IPS-20b (cell line): ENCODE data around the gene UBE2D1.

Source experiments
- H3K27ac ChIP-seq: one replicate; pipeline ENCODE4 v1.5.1; 2013; ENCODE audit warnings: low read length
- H3K27me3 ChIP-seq: 2 replicates; pipeline ENCODE4 v1.6.1; 2013; ENCODE audit warnings: mild to moderate bottlenecking, low read length, inconsistent platforms; ENCODE audit not compliant: insufficient read depth
- H3K36me3 ChIP-seq: 2 replicates; pipeline ENCODE4 v1.6.1; 2013; ENCODE audit warnings: low read depth, mild to moderate bottlenecking, inconsistent platforms, low read length, moderate library complexity; ENCODE audit not compliant: insufficient read depth
- H3K4me1 ChIP-seq: 2 replicates; pipeline ENCODE4 v1.6.1; 2013; ENCODE audit warnings: mild to moderate bottlenecking, control low read depth, inconsistent platforms, low read length, moderate library complexity; ENCODE audit not compliant: insufficient read depth
- H3K4me3 ChIP-seq: 2 replicates; pipeline ENCODE4 v1.5.1; 2013; ENCODE audit warnings: mild to moderate bottlenecking, low read length, inconsistent platforms
- H3K9ac ChIP-seq: 2 replicates; pipeline ENCODE4 v1.6.1; 2013; ENCODE audit warnings: low read depth, mild to moderate bottlenecking, inconsistent platforms, low read length, moderate library complexity
- H3K9me3 ChIP-seq: 2 replicates; pipeline ENCODE4 v1.6.1; 2013; ENCODE audit warnings: mild to moderate bottlenecking, low read depth, low read length, inconsistent platforms; ENCODE audit not compliant: insufficient read depth

Gene UBE2D1

DNA sequence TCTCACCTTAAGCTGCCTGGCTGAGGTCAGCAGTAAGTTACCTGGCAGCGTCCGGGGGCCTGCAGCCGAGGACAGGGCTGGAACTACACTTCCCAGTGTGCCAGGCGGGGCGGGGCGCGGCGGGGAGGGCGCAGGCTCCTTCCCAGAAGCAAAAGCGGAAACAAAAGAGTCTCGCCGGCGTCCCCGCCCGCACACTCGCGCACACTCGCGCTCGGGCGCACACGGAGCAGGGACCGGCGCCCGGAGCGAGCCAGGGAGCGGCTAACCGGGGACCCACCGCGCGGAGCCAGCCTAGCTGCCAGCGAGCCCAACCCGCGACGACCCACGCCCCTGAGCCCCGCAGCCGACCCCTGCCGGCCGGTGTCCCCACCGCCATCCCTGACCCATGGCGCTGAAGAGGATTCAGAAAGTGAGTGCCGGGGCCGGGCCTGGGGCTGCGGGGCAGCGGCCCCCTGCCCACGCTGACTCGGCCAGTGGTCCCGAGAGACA is at the start of gene UBE2D1:
UBE2D1 (plus strand) TSS at position 190 of the 489 bp plus-strand sequence; CDS start at position 386, 196 bp downstream.
- Histone ChIP-seq H3K36me3 (no peaks in the 10 kb centered on the region), H3K27ac (no peak within 1 kb of the TSS), H3K4me1 (no peaks in the 10 kb centered on the region), H3K27me3 (no peaks in the 10 kb centered on the region), H3K9ac (peak within 1 kb of the TSS; percentile 74; the same call in 1 of the 2 replicates), H3K4me3 (peak within 1 kb of the TSS; percentile 84), H3K9me3 (no peaks in the 10 kb centered on the region)

DNA sequence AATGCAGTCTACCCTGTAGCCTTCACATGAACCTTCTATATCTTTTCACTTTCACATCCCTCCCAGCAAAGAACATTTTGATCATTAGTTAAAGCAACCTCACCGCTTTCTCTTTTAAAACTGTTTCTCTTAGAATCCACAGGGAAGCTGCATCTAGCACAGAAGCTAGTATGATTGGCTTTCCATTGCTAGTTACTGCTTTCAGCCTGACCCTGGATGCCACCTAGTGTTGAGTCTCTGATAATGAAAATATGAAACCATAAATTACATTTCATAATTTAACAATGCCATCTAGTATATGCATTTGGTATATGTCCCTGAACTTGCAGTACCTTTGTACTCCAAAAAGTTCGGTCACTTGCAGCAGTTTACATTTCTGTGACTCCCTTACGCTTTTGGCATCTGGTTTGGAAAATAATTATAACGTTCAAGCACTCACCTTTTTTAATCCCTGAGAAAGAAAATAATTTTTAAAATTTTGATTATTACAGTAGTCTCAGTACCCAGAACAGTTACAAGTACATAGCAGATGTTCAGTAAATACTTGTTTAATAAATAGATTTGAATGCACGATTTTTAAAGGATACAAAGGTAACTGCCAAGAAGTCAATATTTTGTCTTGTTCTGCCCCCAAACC is 43.1 kb upstream of the UBE2D1 start:
- Histone ChIP-seq H3K4me3 (no peak overlapping the region), H3K9ac (no peak overlapping the region), H3K27ac (no peak overlapping the region), H3K4me1 (no peaks in the 10 kb centered on the region), H3K27me3 (no peaks in the 10 kb centered on the region), H3K9me3 (no peaks in the 10 kb centered on the region), H3K36me3 (0 out of 2 replicates have a peak, but pooled peaks cover 3% of the 10 kb centered on the region)

DNA sequence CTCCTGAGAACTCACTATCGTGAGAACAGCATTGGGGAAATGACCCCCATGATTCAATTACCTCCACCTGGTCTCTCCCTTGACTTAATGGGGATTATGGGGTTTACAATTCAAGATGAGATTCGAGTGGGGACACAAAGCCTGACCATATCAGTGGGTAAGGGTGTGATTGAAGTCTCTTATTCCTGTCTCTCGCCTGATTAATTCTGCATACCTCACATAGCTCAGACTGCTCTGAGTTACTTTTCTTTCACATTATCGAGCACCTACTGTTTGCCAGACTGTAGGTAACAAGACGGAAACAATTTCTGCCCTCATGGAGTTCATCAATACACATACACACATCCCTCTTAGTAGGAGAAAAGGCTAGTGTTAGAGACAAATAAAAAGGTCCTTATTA is 40.8 kb upstream of the UBE2D1 start:
- Histone ChIP-seq H3K27ac (no peak overlapping the region), H3K27me3 (no peaks in the 10 kb centered on the region), H3K4me3 (no peak overlapping the region), H3K4me1 (no peaks in the 10 kb centered on the region), H3K36me3 (no peaks in the 10 kb centered on the region), H3K9ac (no peak overlapping the region), H3K9me3 (no peaks in the 10 kb centered on the region)

DNA sequence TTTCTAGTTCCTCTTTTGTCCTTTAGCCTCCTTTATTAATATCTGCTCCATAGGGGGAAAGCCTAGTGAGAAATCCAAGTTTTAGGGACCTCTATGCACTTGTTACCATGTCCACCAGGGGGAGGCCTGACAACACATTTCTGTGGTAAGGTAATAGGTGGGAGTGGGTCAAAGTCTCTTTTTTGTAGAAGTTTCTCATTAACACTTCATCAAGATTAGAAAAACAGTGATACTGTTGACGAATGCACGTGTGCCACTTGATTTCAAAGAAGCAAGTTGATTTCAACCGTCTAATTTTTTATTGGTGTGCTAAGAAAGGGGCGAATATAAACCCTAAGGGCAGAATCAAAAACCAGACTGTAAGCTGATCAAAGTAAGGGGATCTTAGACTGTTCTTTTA is 35.2 kb upstream of the UBE2D1 start:
- no peak overlapping the region for H3K9ac ChIP-seq
- no peak overlapping the region for H3K4me3 ChIP-seq
- no peaks in the 10 kb centered on the region; the same call in 1 of the 2 replicates for H3K4me1 ChIP-seq
- H3K36me3 ChIP-seq = no peaks in the 10 kb centered on the region
- no peak overlapping the region for H3K27ac ChIP-seq
- no peaks in the 10 kb centered on the region for H3K9me3 ChIP-seq
- no peaks in the 10 kb centered on the region for H3K27me3 ChIP-seq

DNA sequence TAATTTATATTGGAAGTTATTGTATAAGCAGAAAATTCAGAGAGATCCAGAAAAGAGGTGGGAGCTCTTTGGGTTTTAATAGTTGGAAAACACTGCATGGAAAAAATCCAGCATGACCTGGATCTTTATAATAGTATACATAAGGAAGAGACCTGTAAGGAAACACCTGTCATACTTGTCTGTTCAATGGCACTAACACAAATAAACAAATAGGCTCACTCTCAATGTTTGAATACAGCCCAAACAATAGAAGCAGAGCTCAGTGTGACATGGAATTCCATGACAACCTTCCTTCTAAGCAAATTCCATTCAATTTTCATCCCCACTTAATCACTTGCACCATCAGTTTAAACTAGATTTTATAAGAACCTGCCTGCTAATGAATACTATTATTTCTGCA is 34.1 kb upstream of the UBE2D1 start:
- Histone ChIP-seq H3K36me3 (no peaks in the 10 kb centered on the region), H3K9me3 (no peaks in the 10 kb centered on the region), H3K27ac (no peak overlapping the region), H3K4me1 (no peaks in the 10 kb centered on the region; the same call in 1 of the 2 replicates), H3K4me3 (no peak overlapping the region), H3K9ac (no peak overlapping the region), H3K27me3 (no peaks in the 10 kb centered on the region)

DNA sequence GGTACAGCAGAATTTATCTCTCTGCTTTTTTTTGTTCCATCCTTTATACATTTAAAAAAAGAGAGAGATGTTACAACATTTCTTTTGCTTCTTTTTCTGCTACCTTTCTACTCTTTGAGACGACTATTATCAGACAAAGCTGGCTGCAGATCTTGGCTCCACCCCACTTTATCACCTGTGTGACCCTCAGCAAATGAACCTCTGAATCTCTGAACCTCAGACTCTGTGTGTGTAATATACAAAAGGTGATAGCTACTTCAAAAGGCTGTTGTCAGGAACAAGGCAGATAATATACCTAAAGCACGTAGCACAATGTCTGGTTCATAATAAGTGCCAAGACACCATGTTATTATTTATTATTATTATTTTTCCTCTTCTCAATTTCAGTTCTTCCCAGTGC is 32.6 kb upstream of the UBE2D1 start:
- H3K9me3 ChIP-seq = no peaks in the 10 kb centered on the region
- no peak overlapping the region for H3K27ac ChIP-seq
- no peaks in the 10 kb centered on the region for H3K36me3 ChIP-seq
- H3K27me3 ChIP-seq = no peaks in the 10 kb centered on the region
- no peaks in the 10 kb centered on the region; the same call in 1 of the 2 replicates for H3K4me1 ChIP-seq
- H3K9ac ChIP-seq = no peak overlapping the region
- no peak overlapping the region for H3K4me3 ChIP-seq

DNA sequence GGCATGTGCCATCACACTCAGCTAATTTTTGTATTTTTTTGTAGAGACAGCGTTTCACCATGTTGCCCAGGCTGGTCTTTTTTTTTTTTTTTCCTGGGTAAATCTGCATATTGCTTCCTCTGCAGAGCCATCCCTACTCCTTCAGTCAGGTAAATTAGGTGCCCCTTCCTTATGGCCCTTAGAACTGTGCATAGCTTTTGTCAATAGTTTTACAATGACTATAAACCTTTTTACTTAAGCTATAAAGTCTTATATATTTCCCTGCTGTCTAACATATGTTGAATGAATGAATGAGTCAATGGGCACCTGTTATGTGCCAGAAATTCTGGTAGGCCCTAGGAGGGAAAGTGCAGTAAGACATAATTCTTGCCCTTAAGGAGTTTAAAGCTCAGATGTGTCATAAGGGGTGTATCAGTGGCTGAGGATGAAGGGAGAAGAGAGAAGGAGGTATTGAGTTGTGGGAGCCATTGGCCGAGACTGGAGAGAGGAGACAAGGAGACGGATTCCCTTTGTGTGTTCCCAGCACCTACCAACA is 30.6 kb upstream of the UBE2D1 start:
- Histone ChIP-seq H3K36me3 (no peaks in the 10 kb centered on the region), H3K9ac (no peak overlapping the region), H3K4me1 (no peaks in the 10 kb centered on the region; the same call in 1 of the 2 replicates)

DNA sequence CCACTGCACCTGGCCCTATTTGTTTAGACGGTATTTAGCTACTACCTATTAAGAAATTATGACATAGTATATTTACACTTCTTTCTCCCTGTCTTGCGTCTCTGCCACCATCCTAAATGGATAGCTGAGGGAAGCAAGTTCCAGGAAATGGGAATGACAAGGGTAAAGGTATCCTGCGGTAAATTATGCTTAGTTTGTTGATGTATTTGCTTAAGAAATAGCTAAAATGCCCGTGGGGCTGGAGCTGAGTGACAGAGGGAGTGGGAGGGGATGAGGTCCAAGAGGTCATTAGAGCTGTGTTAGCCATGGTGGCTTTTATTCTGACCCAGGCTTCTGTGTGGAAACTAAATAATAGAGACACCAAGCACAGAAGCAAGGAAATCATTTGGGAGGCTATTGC is 29.0 kb upstream of the UBE2D1 start:
- Histone ChIP-seq H3K27me3 (no peaks in the 10 kb centered on the region), H3K36me3 (no peaks in the 10 kb centered on the region), H3K9me3 (no peaks in the 10 kb centered on the region), H3K4me3 (no peak overlapping the region), H3K4me1 (no peaks in the 10 kb centered on the region; the same call in 1 of the 2 replicates), H3K27ac (no peak overlapping the region), H3K9ac (no peak overlapping the region)

More for the DNA sequence above, 30.6 kb upstream of the UBE2D1 start:
- H3K27ac ChIP-seq = no peak overlapping the region
- no peaks in the 10 kb centered on the region for H3K27me3 ChIP-seq
- H3K4me3 ChIP-seq = no peak overlapping the region
- H3K9me3 ChIP-seq = no peaks in the 10 kb centered on the region

DNA sequence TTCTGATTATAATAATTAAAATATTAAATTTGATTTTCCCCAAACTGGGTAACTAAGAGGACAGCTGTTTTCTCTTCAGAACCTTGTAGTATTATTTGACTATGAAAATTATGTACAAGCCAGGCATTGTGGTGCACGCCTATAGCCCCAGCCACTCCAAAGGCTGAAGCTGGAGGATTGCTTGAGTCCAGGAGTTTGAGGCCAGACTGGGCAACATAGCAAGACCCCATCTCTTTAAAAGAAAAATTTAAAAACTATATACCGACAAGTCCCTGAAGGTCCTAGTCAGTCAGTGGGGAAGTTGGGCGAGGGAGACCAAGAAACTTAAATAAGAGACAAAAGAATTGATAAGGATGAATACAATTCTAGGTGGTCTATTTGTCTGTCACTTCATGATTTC is 27.1 kb upstream of the UBE2D1 start:
- Histone ChIP-seq H3K27ac (no peak overlapping the region), H3K4me3 (no peak overlapping the region), H3K27me3 (no peaks in the 10 kb centered on the region), H3K9ac (no peak overlapping the region), H3K4me1 (no peaks in the 10 kb centered on the region), H3K36me3 (no peaks in the 10 kb centered on the region), H3K9me3 (no peaks in the 10 kb centered on the region)

DNA sequence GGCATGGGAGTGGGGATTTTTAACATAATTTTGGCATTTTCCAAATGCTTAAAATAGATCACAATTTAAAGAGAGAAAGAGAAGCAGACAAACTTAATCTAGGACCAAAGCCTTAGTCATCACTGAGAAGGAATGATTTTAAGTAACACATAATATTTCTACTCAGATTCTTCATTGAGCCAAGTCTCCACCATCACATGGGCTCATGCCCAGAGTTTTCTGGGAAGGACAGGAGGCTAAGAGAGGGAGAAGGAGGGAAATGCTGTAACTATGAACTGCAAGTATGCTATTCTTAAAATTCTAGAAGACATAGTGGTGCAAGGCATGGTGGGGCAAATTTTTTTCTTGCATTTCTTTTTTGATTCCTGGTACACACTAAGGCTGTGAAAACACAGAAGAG is 23.8 kb upstream of the UBE2D1 start:
- Histone ChIP-seq H3K36me3 (no peaks in the 10 kb centered on the region), H3K9ac (no peak overlapping the region), H3K4me1 (no peaks in the 10 kb centered on the region), H3K4me3 (no peak overlapping the region), H3K27ac (no peak overlapping the region), H3K27me3 (no peaks in the 10 kb centered on the region), H3K9me3 (no peaks in the 10 kb centered on the region)

DNA sequence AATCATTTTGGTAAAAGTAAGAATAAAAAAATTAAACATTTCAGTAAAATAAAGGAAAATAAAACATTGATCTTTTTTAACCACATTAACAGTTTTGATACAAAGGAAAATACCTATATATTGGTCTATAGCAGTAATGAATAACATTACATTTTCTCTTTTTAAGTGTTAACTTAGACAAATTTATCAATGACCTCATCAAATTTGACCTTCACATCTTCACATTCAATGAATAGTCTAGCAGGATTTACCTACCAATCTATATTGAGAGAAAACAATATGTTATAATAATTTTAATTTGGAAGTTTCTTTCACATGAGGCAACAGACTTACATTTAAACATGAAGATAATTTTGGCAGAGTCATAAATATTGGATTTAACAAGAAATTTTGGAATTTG is 17.9 kb upstream of the UBE2D1 start:
- no peak overlapping the region for H3K27ac ChIP-seq
- H3K4me3 ChIP-seq = no peak overlapping the region
- no peaks in the 10 kb centered on the region for H3K27me3 ChIP-seq
- H3K9ac ChIP-seq = no peak overlapping the region
- H3K4me1 ChIP-seq = no peaks in the 10 kb centered on the region
- H3K36me3 ChIP-seq = no peaks in the 10 kb centered on the region
- H3K9me3 ChIP-seq = no peaks in the 10 kb centered on the region

DNA sequence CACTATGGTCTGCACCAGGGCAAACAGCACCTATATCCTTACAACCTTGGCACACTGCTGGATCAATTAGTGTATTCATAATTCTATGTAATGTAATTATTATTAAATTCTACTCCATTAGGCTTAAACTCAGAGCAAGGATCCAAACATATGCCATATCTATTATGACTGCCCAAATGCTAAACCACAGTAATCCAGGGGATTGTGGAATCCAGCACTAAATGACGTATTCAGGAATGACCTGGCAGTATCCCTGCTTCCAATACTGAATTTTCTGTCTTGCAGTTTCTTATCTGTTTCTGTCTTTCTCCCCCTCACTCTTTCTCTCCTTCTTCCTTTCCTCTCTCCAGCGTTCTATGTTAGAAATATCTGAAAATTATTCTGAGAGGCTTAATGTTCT is 16.5 kb upstream of the UBE2D1 start:
- Histone ChIP-seq H3K4me3 (no peak overlapping the region), H3K9ac (no peak overlapping the region), H3K4me1 (no peaks in the 10 kb centered on the region), H3K27me3 (no peaks in the 10 kb centered on the region), H3K36me3 (no peaks in the 10 kb centered on the region), H3K9me3 (no peaks in the 10 kb centered on the region), H3K27ac (no peak overlapping the region)
